ENCODE results near the gene FGF19.

DNA sequence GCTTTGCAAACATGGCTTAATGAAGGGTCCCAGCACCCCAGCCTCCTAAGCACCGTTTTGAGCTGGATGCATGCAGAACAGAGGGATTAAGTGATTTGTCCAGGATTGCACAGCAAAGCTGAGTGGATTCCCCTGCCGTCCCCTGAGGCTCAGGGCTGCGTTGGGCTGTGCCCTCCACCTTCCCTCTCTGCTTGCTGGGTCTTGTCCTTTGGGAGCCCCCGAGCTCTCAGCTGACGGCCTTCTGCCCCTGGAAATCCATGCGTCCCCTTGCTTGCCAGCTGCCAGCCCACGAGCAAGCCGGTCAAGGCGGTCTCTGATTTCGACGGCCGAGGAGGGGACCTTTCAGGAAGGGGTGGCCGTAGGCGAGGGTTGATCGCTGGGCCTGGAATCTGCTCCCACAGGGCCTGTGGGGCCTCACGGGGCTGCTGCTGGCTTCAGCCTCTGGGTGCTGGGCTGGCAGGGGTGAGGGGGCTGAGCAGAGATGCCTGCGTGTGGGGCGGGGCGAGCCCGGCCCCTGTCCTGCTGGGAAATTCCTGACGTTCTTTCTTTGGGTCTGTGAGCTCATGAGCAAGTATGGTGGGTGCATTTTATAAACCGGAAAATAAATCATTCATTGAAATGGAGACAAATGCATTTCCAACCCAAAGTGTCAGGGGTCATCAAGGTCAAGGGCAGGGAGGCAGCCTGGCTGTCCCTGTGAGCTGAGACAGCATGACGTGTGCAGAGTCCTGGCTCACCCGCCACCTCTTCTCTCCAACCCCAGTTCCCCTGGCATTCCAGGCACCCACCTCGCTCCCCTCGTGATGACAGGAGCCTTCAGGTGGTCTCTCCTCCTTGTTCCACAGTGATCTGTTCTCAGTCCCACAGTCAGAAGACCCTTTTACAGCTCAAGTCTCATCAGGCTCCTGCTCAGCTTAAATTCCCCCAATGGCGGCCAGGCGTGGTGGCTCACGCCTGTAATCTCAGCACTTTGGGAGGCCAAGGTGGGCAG lies 43.2 kb upstream of the FGF19 start:
- TF ChIP-seq, protein P1, sequence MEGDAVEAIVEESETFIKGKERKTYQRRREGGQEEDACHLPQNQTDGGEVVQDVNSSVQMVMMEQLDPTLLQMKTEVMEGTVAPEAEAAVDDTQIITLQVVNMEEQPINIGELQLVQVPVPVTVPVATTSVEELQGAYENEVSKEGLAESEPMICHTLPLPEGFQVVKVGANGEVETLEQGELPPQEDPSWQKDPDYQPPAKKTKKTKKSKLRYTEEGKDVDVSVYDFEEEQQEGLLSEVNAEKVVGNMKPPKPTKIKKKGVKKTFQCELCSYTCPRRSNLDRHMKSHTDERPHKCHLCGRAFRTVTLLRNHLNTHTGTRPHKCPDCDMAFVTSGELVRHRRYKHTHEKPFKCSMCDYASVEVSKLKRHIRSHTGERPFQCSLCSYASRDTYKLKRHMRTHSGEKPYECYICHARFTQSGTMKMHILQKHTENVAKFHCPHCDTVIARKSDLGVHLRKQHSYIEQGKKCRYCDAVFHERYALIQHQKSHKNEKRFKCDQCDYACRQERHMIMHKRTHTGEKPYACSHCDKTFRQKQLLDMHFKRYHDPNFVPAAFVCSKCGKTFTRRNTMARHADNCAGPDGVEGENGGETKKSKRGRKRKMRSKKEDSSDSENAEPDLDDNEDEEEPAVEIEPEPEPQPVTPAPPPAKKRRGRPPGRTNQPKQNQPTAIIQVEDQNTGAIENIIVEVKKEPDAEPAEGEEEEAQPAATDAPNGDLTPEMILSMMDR (IDR thresholded peaks at IDR 0.05) = no peak
- TF ChIP-seq POLR2A (IDR thresholded peaks at IDR 0.05) (no peak), POLR2AphosphoS5 (IDR thresholded peaks at IDR 0.05) (no peak)

Measured in breast epithelium (tissue), 3 donors.